ENCODE data around the gene MIB1.

MIB1 gene

GRCh38 chr18:21907451-21907850 lies 166.9 kb downstream of the MIB1 start:
- H3K27ac ChIP-seq, result no peak overlapping the region
- TF ChIP-seq ZFX (IDR thresholded peaks at IDR 0.05) (no peak), CTCF (conservative IDR thresholded peaks at IDR 0.05) (no peak)

- no peak for TF ChIP-seq CTCF (conservative IDR thresholded peaks at IDR 0.05)
- TF ChIP-seq ZFX (IDR thresholded peaks at IDR 0.05), result no peak
- H3K27ac ChIP-seq, result no peak overlapping the region
These were observed 168.1 kb downstream of the MIB1 start for GRCh38 chr18:21908711-21909110.

- TF ChIP-seq ZFX (IDR thresholded peaks at IDR 0.05), result no peak
- TF ChIP-seq CTCF (conservative IDR thresholded peaks at IDR 0.05), result no peak
- no peak overlapping the region for H3K27ac ChIP-seq
These were observed 170.3 kb downstream of the MIB1 start for GRCh38 chr18:21910906-21911305.

GRCh38 chr18:21911551-21911950 lies 171.0 kb downstream of the MIB1 start:
- H3K27ac ChIP-seq, result no peak overlapping the region
- no peak for TF ChIP-seq ZFX (IDR thresholded peaks at IDR 0.05)
- TF ChIP-seq CTCF (conservative IDR thresholded peaks at IDR 0.05), result no peak

- no peak overlapping the region for H3K27ac ChIP-seq
- TF ChIP-seq CTCF (conservative IDR thresholded peaks at IDR 0.05), result peak; percentile 17
- TF ChIP-seq ZFX (IDR thresholded peaks at IDR 0.05), result no peak
These were observed 172.0 kb downstream of the MIB1 start for GRCh38 chr18:21912339-21913239.

- no peak overlapping the region for H3K27ac ChIP-seq
- TF ChIP-seq ZFX (IDR thresholded peaks at IDR 0.05) (no peak), CTCF (conservative IDR thresholded peaks at IDR 0.05) (peak; percentile 81)
These were observed 174.2 kb downstream of the MIB1 start for GRCh38 chr18:21914739-21915319.

GRCh38 chr18:21915546-21915945 lies 175.0 kb downstream of the MIB1 start:
- H3K27ac ChIP-seq, result no peak overlapping the region
- no peak for TF ChIP-seq ZFX (IDR thresholded peaks at IDR 0.05)
- TF ChIP-seq CTCF (conservative IDR thresholded peaks at IDR 0.05), result no peak
